Measurements from ENCODE around the gene SMAD2. TPM values are rescaled to one million over a fixed set of nuclear protein-coding genes. Genes with fewer than 3 reads are reported as not detected.

Gene SMAD2
- total RNA-seq, 4 donors from 2014 or later = 64.2 to 90.7 (median 77.0) TPM

- TF ChIP-seq CTCF (IDR thresholded peaks at IDR 0.05; ENCODE audit: low read depth) = no peak
Measured at GRCh38 chr18:47930931-47931717, 665 bp upstream of the SMAD2 start.

GRCh38 chr18:47929681-47930198 lies 719 bp downstream of the SMAD2 start:
- no peak for TF ChIP-seq CTCF (IDR thresholded peaks at IDR 0.05; ENCODE audit: low read depth)

- no peak for TF ChIP-seq CTCF (IDR thresholded peaks at IDR 0.05; ENCODE audit: low read depth)
Measured at GRCh38 chr18:47928466-47928865, 2.0 kb downstream of the SMAD2 start.

GRCh38 chr18:47926101-47926850 lies 4.2 kb downstream of the SMAD2 start:
- TF ChIP-seq CTCF (IDR thresholded peaks at IDR 0.05; ENCODE audit: low read depth) = no peak

DNA sequence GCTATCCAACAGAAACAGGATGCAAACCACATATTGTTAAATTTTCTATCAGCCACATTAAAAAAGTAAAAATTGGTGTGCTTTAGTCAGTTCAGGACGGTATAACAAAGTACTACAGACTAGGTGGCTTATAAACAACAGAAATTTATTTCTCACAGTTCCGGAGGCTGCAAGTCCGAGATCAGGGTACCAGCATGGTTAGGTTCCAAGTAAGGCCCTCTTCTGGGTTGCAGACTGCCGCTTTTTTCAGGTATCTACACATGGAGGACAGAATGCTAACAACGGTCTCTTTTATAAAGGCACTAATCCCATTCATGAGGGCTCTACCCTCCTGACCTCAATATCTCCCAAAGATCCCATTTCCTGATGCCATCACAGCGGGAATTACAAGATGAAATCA lies 10.5 kb downstream of the SMAD2 start:
- TF ChIP-seq CTCF (IDR thresholded peaks at IDR 0.05; ENCODE audit: low read depth) = no peak

DNA sequence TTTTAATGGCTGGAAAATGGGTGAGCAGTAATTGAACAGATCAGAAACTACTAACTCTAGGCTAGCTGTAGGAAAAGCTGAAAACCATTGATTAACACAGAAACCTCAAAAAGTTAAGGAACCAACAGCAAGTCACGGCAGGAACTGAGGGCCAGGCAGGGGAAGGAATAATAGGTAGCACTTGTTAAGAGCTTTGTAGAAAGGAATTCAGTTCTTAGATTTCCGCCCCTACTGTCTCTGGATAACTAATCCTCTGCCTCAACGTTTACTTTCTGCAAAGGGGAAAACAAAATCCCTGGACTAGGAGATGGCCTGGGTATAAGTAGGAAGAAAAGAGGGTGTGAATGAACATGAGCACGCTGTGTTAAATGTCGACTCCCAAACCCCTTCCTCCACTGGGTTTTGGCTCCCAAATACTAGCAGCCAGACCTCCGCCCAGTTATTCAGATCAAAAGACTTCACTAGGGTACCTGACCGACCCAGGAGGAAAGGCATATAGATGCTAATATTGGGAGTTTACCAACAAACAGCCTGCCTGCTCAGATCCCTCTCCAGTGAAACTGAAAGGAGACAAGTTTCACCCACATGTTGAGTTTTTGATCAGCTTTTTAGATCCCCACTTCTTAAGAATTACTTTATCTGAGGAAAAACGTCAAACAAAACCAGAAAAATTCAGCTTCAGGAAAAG lies 12.4 kb downstream of the SMAD2 start:
- TF ChIP-seq CTCF (IDR thresholded peaks at IDR 0.05; ENCODE audit: low read depth) = no peak

- TF ChIP-seq CTCF (IDR thresholded peaks at IDR 0.05; ENCODE audit: low read depth) = no peak
Measured at GRCh38 chr18:47915930-47916329, 14.5 kb downstream of the SMAD2 start.
